ENCODE data around the gene WDR41. TPM values are rescaled to one million over a fixed set of nuclear protein-coding genes. Genes with fewer than 3 reads are reported as not detected.
A peak's percentile ranks its signal among the peaks of the same experiment; 100 is the strongest.

WDR41 gene
- total RNA-seq, 4 donors from 2014 or later, result 39.3 to 59.2 (median 49.2) TPM

DNA sequence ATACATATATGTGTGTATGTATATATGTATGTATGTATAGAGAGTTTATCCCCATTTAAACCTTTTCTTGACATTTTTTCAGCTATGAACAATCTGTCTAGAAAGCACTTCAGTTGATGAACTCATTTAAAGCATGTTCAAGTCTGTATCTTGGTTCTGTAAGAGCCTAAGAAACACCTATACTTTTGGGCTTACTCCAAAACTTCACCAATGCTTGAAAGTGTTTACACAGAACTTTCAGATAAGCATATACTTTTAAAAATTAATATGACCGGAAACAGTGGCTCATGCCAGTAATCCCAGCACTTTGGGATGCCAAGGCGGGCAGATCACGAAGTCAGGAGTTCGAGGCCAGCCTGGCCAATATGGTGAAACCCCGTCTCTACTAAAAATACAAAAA is 30.8 kb downstream of the WDR41 start:
- H3K36me3 ChIP-seq, result peaks cover 0 to 27% (median 0%) of the 10 kb centered on the region in 3 donors
- TF ChIP-seq, protein P1, sequence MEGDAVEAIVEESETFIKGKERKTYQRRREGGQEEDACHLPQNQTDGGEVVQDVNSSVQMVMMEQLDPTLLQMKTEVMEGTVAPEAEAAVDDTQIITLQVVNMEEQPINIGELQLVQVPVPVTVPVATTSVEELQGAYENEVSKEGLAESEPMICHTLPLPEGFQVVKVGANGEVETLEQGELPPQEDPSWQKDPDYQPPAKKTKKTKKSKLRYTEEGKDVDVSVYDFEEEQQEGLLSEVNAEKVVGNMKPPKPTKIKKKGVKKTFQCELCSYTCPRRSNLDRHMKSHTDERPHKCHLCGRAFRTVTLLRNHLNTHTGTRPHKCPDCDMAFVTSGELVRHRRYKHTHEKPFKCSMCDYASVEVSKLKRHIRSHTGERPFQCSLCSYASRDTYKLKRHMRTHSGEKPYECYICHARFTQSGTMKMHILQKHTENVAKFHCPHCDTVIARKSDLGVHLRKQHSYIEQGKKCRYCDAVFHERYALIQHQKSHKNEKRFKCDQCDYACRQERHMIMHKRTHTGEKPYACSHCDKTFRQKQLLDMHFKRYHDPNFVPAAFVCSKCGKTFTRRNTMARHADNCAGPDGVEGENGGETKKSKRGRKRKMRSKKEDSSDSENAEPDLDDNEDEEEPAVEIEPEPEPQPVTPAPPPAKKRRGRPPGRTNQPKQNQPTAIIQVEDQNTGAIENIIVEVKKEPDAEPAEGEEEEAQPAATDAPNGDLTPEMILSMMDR (IDR thresholded peaks at IDR 0.05), result no peak
- TF ChIP-seq EP300 (IDR thresholded peaks at IDR 0.05) (no peak), POLR2A (IDR thresholded peaks at IDR 0.05) (no peak)
- H3K4me3 ChIP-seq, result no peak overlapping the region
- H3K27ac ChIP-seq, result no peak overlapping the region
- WGBS, 2 donors, result 97 to 98% methylated on average over 5 of the region's 5 CpGs
- H3K27me3 ChIP-seq, result no peaks in the 10 kb centered on the region
- peaks cover 0 to 6% (median 0%) of the 10 kb centered on the region in 4 donors for H3K4me1 ChIP-seq
- H3K9me3 ChIP-seq, result no peaks in the 10 kb centered on the region
- no peak for DNase-seq (ENCODE audit: low spot score in 2 of 2)

DNA sequence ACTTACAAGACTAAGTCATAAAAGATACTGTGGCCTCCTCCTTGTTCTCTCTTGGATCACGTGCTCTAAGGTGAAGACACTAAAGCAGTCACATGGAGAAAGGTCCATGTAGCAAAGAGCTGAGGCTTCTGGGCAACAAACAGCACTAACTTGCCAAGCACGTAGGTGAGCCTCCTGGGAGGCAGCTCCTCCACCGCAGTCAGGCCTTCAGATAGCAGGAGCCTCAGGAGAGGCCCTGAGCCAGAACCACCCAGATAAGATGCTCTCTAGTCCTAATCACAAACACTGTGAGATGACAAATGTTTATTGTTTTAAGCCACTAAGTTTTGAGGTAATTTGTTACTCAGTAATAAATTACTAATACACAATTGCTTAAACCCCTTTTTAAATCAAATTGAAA is 38.0 kb downstream of the WDR41 start:
- Histone ChIP-seq H3K27ac (no peak overlapping the region), H3K9me3 (no peaks in the 10 kb centered on the region), H3K4me3 (no peak overlapping the region), H3K27me3 (no peaks in the 10 kb centered on the region), H3K36me3 (peaks cover 0 to 27% (median 0%) of the 10 kb centered on the region in 3 donors), H3K4me1 (peaks cover 0 to 7% (median 0%) of the 10 kb centered on the region in 4 donors)
- TF ChIP-seq, protein P1 (IDR thresholded peaks at IDR 0.05), result no peak
- TF ChIP-seq EP300 (IDR thresholded peaks at IDR 0.05) (no peak), POLR2A (IDR thresholded peaks at IDR 0.05) (no peak)
- DNase-seq (ENCODE audit: low spot score in 2 of 2), result no peak
- 82 to 98% methylated on average over 3 of the region's 3 CpGs for WGBS, 2 donors

DNA sequence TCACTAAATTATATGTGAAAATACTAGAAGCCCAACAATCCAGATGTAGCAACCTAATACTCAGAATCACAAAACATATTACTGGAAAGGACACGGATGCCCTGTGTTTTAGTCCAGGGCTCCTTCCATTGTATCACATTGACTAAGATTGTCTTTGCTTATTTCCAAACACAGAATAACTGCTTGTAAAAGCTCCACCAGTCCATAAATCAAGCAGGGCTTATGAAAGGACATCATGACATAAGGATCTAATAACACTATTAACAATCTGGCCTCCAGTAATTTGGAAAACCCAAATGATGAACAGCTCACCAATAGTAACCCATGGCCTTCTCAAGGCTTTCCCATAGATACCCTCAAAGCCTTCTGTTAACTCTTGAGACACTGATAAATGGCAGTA is 39.8 kb downstream of the WDR41 start:
- no peak for DNase-seq (ENCODE audit: low spot score in 2 of 2)
- H3K27ac ChIP-seq, result no peak overlapping the region
- H3K4me1 ChIP-seq, result peaks cover 0 to 7% (median 0%) of the 10 kb centered on the region in 4 donors
- H3K4me3 ChIP-seq, result no peak overlapping the region
- H3K36me3 ChIP-seq, result peaks cover 0 to 45% (median 0%) of the 10 kb centered on the region in 3 donors
- no peaks in the 10 kb centered on the region for H3K27me3 ChIP-seq
- TF ChIP-seq, protein P1 (IDR thresholded peaks at IDR 0.05), result no peak
- no peak for TF ChIP-seq EP300 (IDR thresholded peaks at IDR 0.05)
- TF ChIP-seq POLR2A (IDR thresholded peaks at IDR 0.05), result no peak
- 93 to 94% methylated on average over 1 of the region's 1 CpG for WGBS, 2 donors
- H3K9me3 ChIP-seq, result peaks cover 0 to 3% (median 0%) of the 10 kb centered on the region in 4 donors

DNA sequence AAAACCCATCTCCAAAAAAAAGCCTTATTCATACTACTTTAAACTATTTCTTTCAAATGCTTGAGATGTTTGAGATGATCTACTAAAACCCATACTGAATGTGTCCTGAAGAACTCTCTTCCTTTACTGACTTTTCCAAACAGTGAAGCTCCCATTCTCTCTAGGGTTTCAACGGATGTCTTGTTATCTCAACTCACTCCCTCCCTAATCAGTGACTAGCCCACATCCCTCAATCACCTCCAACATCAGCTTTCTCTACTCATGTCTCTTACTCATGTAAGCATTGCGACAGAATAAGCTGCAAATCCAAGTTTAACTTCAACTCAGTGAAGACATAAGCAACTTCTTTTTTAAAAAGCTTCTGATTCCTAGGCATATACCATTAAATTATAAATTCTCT is 42.1 kb downstream of the WDR41 start:
- Histone ChIP-seq H3K4me3 (no peak overlapping the region), H3K27me3 (no peaks in the 10 kb centered on the region), H3K36me3 (peaks cover 0 to 61% (median 0%) of the 10 kb centered on the region in 3 donors), H3K4me1 (peaks cover 0 to 7% (median 0%) of the 10 kb centered on the region in 4 donors), H3K27ac (peak overlapping the region in 2 of 4 donors; percentile 23), H3K9me3 (peaks cover 0 to 9% (median 0%) of the 10 kb centered on the region in 4 donors)
- no peak for DNase-seq (ENCODE audit: low spot score in 2 of 2)
- 65 to 75% methylated on average over 2 of the region's 2 CpGs for WGBS, 2 donors
- TF ChIP-seq, protein P1 (IDR thresholded peaks at IDR 0.05), result no peak
- TF ChIP-seq EP300 (IDR thresholded peaks at IDR 0.05) (no peak), POLR2A (IDR thresholded peaks at IDR 0.05) (no peak)

DNA sequence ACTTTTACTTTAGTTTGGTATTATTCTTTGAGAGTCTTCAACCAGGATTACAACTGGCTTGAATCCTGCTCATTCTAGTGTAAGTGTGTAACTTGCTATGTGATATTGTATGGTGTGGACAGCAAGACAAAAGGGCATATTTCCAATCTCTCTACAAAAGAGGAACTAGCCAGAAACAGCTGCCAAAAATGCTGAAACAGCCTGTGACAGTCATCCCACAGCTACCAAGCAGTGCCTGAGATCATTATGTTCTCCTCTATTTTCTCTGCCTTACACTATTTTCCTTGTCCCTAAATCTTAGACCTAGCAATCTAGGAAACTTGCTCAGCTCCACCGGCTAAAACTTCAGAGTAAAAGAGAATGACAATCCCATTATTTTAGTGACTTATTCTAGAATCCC is 42.8 kb downstream of the WDR41 start:
- Histone ChIP-seq H3K27ac (peak overlapping the region in 2 of 4 donors; percentile 23 to 49), H3K27me3 (no peaks in the 10 kb centered on the region), H3K36me3 (peaks cover 0 to 55% (median 0%) of the 10 kb centered on the region in 3 donors), H3K4me3 (no peak overlapping the region), H3K4me1 (peaks cover 0 to 7% (median 0%) of the 10 kb centered on the region in 4 donors), H3K9me3 (peaks cover 0 to 9% (median 0%) of the 10 kb centered on the region in 4 donors)
- 50 to 61% methylated on average over 1 of the region's 1 CpG for WGBS, 2 donors
- no peak for DNase-seq (ENCODE audit: low spot score in 2 of 2)
- TF ChIP-seq POLR2A (IDR thresholded peaks at IDR 0.05) (no peak), EP300 (IDR thresholded peaks at IDR 0.05) (peak in 1 of 2 donors; percentile 31)
- TF ChIP-seq, protein P1 (IDR thresholded peaks at IDR 0.05), result no peak

All from tibial nerve (tissue), 4 donors.